ENCODE results near the gene ALOX5AP.

ALOX5AP gene

DNA sequence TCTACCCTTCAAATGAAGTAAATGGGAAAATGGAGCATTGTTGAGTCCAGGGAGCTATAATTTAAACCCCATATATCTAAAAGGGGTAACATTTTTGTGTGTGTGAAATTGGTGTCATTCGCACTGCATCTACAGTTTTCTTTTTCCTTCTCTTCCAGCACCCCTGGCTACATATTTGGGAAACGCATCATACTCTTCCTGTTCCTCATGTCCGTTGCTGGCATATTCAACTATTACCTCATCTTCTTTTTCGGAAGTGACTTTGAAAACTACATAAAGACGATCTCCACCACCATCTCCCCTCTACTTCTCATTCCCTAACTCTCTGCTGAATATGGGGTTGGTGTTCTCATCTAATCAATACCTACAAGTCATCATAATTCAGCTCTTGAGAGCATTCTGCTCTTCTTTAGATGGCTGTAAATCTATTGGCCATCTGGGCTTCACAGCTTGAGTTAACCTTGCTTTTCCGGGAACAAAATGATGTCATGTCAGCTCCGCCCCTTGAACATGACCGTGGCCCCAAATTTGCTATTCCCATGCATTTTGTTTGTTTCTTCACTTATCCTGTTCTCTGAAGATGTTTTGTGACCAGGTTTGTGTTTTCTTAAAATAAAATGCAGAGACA, 28.6 kb downstream of the ALOX5AP start:
- no peak overlapping the region for H3K4me3 ChIP-seq (ENCODE audit: low read depth, low read length)
- no peak for TF ChIP-seq POLR2A (IDR thresholded peaks at IDR 0.05; ENCODE audit: extremely low read depth, insufficient read length)
- TF ChIP-seq, protein P1, sequence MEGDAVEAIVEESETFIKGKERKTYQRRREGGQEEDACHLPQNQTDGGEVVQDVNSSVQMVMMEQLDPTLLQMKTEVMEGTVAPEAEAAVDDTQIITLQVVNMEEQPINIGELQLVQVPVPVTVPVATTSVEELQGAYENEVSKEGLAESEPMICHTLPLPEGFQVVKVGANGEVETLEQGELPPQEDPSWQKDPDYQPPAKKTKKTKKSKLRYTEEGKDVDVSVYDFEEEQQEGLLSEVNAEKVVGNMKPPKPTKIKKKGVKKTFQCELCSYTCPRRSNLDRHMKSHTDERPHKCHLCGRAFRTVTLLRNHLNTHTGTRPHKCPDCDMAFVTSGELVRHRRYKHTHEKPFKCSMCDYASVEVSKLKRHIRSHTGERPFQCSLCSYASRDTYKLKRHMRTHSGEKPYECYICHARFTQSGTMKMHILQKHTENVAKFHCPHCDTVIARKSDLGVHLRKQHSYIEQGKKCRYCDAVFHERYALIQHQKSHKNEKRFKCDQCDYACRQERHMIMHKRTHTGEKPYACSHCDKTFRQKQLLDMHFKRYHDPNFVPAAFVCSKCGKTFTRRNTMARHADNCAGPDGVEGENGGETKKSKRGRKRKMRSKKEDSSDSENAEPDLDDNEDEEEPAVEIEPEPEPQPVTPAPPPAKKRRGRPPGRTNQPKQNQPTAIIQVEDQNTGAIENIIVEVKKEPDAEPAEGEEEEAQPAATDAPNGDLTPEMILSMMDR (IDR thresholded peaks at IDR 0.05; ENCODE audit: low read depth, low read length) = no peak
- no peak for TF ChIP-seq MYC (IDR thresholded peaks at IDR 0.05; ENCODE audit: low read depth, low read length)
- TF ChIP-seq, protein P2, sequence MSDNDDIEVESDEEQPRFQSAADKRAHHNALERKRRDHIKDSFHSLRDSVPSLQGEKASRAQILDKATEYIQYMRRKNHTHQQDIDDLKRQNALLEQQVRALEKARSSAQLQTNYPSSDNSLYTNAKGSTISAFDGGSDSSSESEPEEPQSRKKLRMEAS (IDR thresholded peaks at IDR 0.05; ENCODE audit: low read depth, low read length) = no peak
- DNase-seq (ENCODE audit: low read depth) = no peak

DNA sequence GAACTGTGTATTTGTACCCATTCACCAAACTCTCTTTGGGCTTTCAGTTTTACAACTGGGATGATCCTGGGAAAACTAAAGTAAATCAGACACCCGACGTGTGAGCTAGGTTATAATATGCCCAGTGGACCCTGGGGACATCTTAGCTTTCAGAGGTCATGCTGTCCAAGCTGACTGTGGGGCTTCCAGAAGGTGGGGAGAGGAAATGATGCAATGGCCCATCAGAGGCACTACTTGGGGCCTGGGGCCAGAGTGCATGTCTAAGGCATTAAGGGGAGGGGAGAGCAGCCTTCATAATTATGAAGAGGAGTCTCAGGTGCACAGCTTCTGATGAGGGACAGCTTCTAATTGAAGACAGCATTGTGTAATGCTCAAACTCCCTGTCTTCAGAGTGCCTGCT, 30.9 kb downstream of the ALOX5AP start:
- TF ChIP-seq MYC (IDR thresholded peaks at IDR 0.05; ENCODE audit: low read depth, low read length) (no peak), POLR2A (IDR thresholded peaks at IDR 0.05; ENCODE audit: extremely low read depth, insufficient read length) (no peak)
- TF ChIP-seq, protein P2 (IDR thresholded peaks at IDR 0.05; ENCODE audit: low read depth, low read length) = no peak
- TF ChIP-seq, protein P1 (IDR thresholded peaks at IDR 0.05; ENCODE audit: low read depth, low read length) = no peak
- no peak overlapping the region for H3K4me3 ChIP-seq (ENCODE audit: low read depth, low read length)
- peak; percentile 18 for DNase-seq (ENCODE audit: low read depth)

DNA sequence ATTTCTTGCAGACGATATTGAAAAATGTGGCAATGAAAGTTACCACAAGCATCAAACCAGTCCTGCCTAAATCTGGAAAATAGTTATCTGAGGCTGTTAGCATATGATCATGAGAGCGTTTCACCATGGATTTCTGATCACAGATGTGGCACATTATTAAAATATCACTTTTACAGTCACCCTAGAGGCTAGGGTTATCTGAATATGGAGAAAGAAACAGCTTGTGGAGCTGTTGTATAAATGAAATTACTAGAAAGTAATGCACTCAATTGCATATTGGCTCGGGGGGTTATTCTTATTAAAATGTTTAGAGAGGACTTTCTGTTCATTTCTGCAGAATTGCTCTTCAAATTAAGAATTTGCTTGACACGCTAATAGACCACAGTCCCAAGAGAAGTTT, 35.6 kb downstream of the ALOX5AP start:
- DNase-seq (ENCODE audit: low read depth) = no peak

DNA sequence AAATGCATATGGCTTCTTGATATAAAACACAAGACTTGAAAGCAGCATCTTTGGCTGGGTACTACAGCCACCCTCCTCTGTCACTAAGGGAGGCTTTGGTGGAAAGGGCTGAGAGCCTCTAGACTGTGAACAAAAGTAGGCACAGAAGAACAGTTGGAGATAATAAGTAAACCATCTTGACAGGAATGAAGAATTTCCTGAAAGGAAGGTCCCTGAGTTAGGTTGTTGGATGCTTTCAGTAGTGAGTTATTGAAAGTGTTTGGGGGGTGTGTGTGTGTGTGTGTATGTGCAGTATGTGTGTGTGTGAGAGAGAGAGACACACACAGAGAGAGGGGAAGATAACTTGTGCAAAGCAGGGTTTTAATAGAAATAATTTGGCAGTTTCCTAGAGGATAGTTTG, 38.2 kb downstream of the ALOX5AP start:
- H3K4me3 ChIP-seq (ENCODE audit: low read depth, low read length) = no peak overlapping the region
- TF ChIP-seq, protein P1 (IDR thresholded peaks at IDR 0.05; ENCODE audit: low read depth, low read length) = no peak
- TF ChIP-seq POLR2A (IDR thresholded peaks at IDR 0.05; ENCODE audit: extremely low read depth, insufficient read length) (no peak), MYC (IDR thresholded peaks at IDR 0.05; ENCODE audit: low read depth, low read length) (no peak)
- TF ChIP-seq, protein P2 (IDR thresholded peaks at IDR 0.05; ENCODE audit: low read depth, low read length) = no peak
- DNase-seq (ENCODE audit: low read depth) = no peak

More for the DNA sequence above, 35.6 kb downstream of the ALOX5AP start:
- no peak for TF ChIP-seq MYC (IDR thresholded peaks at IDR 0.05; ENCODE audit: low read depth, low read length)
- TF ChIP-seq, protein P2 (IDR thresholded peaks at IDR 0.05; ENCODE audit: low read depth, low read length) = no peak
- TF ChIP-seq POLR2A (IDR thresholded peaks at IDR 0.05; ENCODE audit: extremely low read depth, insufficient read length) = no peak
- TF ChIP-seq, protein P1 (IDR thresholded peaks at IDR 0.05; ENCODE audit: low read depth, low read length) = no peak
- no peak overlapping the region for H3K4me3 ChIP-seq (ENCODE audit: low read depth, low read length)

DNA sequence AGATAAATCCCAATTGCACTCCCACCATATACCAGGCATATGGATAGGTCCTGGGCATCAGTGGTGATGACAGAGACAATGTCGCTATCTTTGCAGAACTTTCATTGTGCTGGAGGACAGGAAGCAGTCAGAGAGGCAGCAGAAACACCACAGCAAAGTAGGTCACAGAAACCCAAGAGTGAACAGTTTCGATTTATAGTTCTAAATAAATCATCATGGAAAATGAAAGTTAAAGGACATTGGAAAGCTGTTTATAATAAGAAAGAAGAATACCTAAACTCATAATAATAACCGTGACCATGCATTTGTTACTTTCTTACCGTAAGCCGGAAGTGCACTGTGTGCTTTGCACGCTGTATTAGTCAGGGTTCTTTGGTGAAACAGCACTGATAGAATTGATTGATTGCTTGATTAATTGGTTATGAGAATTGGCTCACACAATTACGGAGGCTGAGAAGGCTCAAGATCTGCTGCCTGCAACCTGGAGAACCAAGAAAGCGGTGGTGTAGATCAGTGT, 38.9 kb downstream of the ALOX5AP start:
- H3K4me3 ChIP-seq (ENCODE audit: low read depth, low read length) = no peak overlapping the region
- no peak for DNase-seq (ENCODE audit: low read depth)
- no peak for TF ChIP-seq MYC (IDR thresholded peaks at IDR 0.05; ENCODE audit: low read depth, low read length)
- TF ChIP-seq, protein P1 (IDR thresholded peaks at IDR 0.05; ENCODE audit: low read depth, low read length) = no peak
- TF ChIP-seq POLR2A (IDR thresholded peaks at IDR 0.05; ENCODE audit: extremely low read depth, insufficient read length) = no peak
- TF ChIP-seq, protein P2 (IDR thresholded peaks at IDR 0.05; ENCODE audit: low read depth, low read length) = no peak

Data from NB4 (cell line).